Karpas-422 (cell line): ENCODE results near the gene RALGAPA2. TPM values are rescaled to one million over a fixed set of nuclear protein-coding genes. Genes with fewer than 3 reads are reported as not detected.

ENCODE experiments used
- DNase-seq: peaks from one replicate; pipeline ENCODE4 v3.0.0-alpha.2; 2015
- H2AFZ ChIP-seq: fragments of 200-600 bp; sonication (generic); 2 replicates; pipeline ENCODE4 v1.6.1; 2014; ENCODE audit warnings: antibody characterized with exemption, low read length, mixed read lengths
- H3K27ac ChIP-seq: fragments of 200-600 bp; sonication (generic); 2 replicates; pipeline ENCODE4 v1.5.1; 2014; ENCODE audit warnings: mild to moderate bottlenecking, low read length, moderate library complexity
- H3K27me3 ChIP-seq: fragments of 200-600 bp; sonication (generic); 2 replicates; pipeline ENCODE4 v1.6.1; 2014; ENCODE audit warnings: low read length, mixed read lengths
- H3K36me3 ChIP-seq: fragments of 200-600 bp; sonication (generic); 2 replicates; pipeline ENCODE4 v1.6.1; 2014; ENCODE audit warnings: low read length, mixed read lengths; ENCODE audit not compliant: insufficient read depth
- H3K4me1 ChIP-seq: fragments of 200-600 bp; sonication (generic); 2 replicates; pipeline ENCODE4 v1.6.1; 2014; ENCODE audit warnings: mild to moderate bottlenecking, low read length, mixed read lengths
- H3K4me2 ChIP-seq: fragments of 200-600 bp; sonication (generic); 2 replicates; pipeline ENCODE4 v1.6.1; 2014; ENCODE audit warnings: low read length, low read depth, mild to moderate bottlenecking; ENCODE audit not compliant: poor library complexity, severe bottlenecking
- H3K4me3 ChIP-seq: fragments of 200-600 bp; sonication (generic); 2 replicates; pipeline ENCODE4 v1.5.1; 2014; ENCODE audit warnings: mild to moderate bottlenecking, antibody characterized with exemption, low read length, mixed read lengths
- H3K79me2 ChIP-seq: fragments of 200-600 bp; sonication (generic); 2 replicates; pipeline ENCODE4 v1.6.1; 2014; ENCODE audit warnings: mild to moderate bottlenecking, low read length, mixed read lengths
- H3K9ac ChIP-seq: fragments of 200-600 bp; sonication (generic); 2 replicates; pipeline ENCODE4 v1.6.0; 2014; ENCODE audit warnings: low read length
- H3K9me2 ChIP-seq: fragments of 200-600 bp; sonication (generic), shearing (Covaris generic); replicated peaks from 2 replicates; pipeline ENCODE4 v1.6.0; 2014; ENCODE audit warnings: mild to moderate bottlenecking, low read length, moderate library complexity; ENCODE audit not compliant: insufficient read depth
- H3K9me3 ChIP-seq: fragments of 300-700, 200-600 bp; sonication (generic); 2 replicates; pipeline ENCODE4 v1.6.1; 2014; ENCODE audit warnings: low read length, mixed read lengths
- H4K20me1 ChIP-seq: fragments of 200-600 bp; sonication (generic); 2 replicates; pipeline ENCODE4 v1.6.1; 2014; ENCODE audit warnings: mild to moderate bottlenecking, antibody characterized with exemption, low read length, low read depth; ENCODE audit not compliant: insufficient read depth
- total RNA-seq: library from RNA; depleted of rRNA; stranded (reverse); fragments of >200 nt; shearing (Covaris generic); gene quantifications from 2 replicates; pipeline ENCODE4 v1.2.3, GENCODE V29; 2014; ENCODE audit warnings: low replicate concordance

The RALGAPA2 gene
- total RNA-seq, 1 experiment from 2014 or later, result 6.3 TPM

DNA sequence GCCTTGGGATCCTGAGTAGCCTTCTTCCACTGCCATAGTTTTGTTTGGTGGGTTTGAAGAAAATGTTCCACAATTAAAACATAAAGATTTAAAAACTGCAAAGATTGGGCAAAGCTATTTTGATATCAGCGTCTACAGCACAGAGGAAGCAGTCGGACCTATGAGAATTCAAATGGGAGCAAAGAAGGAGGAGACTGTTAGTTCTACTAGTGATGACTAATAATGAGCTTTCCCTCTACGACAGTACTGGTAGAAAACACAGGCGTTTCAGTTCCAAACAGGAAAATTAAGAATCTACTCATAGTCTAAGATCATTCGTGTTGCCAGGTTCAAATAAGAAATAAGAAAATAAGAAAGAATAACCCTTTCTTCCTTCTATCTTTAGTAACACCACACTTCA lies 223.4 kb downstream of the RALGAPA2 start:
- no peaks in the 10 kb centered on the region for H3K9me2 ChIP-seq
- H3K4me1 ChIP-seq, result peaks cover 7% of the 10 kb centered on the region
- no peaks in the 10 kb centered on the region for H3K27me3 ChIP-seq
- H3K9ac ChIP-seq, result no peak overlapping the region
- H4K20me1 ChIP-seq, result no peaks in the 10 kb centered on the region
- no peak overlapping the region for H2AFZ ChIP-seq
- H3K27ac ChIP-seq, result no peak overlapping the region
- DNase-seq, result no peak
- H3K4me2 ChIP-seq, result no peak overlapping the region
- H3K79me2 ChIP-seq, result no peaks in the 10 kb centered on the region
- H3K9me3 ChIP-seq, result no peaks in the 10 kb centered on the region
- H3K4me3 ChIP-seq, result no peak overlapping the region
- no peaks in the 10 kb centered on the region for H3K36me3 ChIP-seq

DNA sequence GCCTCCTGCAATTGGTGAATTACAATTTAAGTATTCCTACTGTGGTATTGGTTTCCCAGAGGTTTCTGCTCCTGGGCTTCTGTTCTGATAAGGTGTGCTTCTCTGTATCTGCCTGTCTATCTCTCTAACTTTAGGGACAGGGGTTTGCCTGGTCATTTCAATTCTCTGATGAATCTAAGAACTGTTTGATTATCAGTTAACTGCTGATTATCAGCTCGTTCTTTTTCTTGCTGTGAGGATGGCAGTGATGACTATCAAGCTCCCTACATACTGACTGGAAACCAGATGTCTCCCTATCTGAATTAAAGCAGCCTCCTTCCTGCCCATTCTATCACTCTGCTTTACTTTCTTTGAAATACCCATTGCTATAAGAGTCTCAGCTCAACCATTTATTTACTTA lies 224.1 kb downstream of the RALGAPA2 start:
- no peaks in the 10 kb centered on the region for H3K9me2 ChIP-seq
- no peak overlapping the region for H3K9ac ChIP-seq
- no peaks in the 10 kb centered on the region for H3K9me3 ChIP-seq
- no peaks in the 10 kb centered on the region for H3K79me2 ChIP-seq
- H2AFZ ChIP-seq, result no peak overlapping the region
- no peak overlapping the region for H3K4me3 ChIP-seq
- no peaks in the 10 kb centered on the region for H4K20me1 ChIP-seq
- H3K4me1 ChIP-seq, result peaks cover 7% of the 10 kb centered on the region
- no peak overlapping the region for H3K27ac ChIP-seq
- no peaks in the 10 kb centered on the region for H3K27me3 ChIP-seq
- no peak overlapping the region for H3K4me2 ChIP-seq
- no peak for DNase-seq
- H3K36me3 ChIP-seq, result no peaks in the 10 kb centered on the region

DNA sequence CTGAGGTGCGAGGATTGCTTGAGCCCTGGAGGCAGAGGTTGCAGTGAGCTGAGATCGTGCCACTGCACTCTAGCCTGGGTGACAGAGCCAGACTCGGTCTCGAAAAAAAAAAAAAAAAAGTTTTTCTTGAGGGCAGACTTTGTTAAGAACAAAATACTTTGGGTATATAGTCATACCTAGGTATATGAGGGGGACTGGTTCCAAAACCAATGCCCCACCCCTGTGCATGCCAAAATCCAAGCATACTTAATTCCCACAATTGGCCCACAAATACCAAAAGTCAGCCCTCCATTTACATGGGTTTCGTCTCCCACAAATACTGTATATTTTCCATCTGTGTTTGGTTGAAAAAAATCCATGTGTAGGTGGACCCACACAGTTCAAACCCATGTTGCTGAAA lies 224.6 kb downstream of the RALGAPA2 start:
- Histone ChIP-seq H3K9me3 (no peaks in the 10 kb centered on the region), H3K27me3 (no peaks in the 10 kb centered on the region), H3K4me1 (peaks cover 7% of the 10 kb centered on the region), H3K4me2 (no peak overlapping the region), H3K79me2 (no peaks in the 10 kb centered on the region), H4K20me1 (no peaks in the 10 kb centered on the region), H3K9ac (no peak overlapping the region), H3K4me3 (no peak overlapping the region), H3K9me2 (no peaks in the 10 kb centered on the region), H2AFZ (no peak overlapping the region), H3K36me3 (no peaks in the 10 kb centered on the region), H3K27ac (no peak overlapping the region)
- DNase-seq, result no peak

DNA sequence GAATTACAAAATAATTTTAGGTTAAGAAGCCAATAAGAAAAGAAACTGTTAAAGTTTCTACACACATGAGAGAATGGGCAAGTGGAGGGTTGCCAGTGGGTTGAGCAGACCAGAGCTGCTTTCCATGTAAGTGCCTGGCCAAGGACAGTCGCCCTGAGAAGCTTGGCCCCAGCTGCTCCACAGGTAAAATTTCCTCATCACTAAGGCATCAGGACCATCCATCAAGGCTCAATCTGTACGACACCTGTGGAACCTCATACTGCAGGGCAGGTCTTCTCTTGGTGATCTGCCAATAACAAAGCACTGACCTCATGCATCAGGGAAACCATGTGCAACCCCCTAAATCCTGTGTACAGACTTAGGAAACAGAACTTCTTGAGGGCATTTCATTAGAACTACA lies 229.1 kb downstream of the RALGAPA2 start:
- Histone ChIP-seq H3K9me2 (no peaks in the 10 kb centered on the region), H3K36me3 (no peaks in the 10 kb centered on the region), H3K4me2 (no peak overlapping the region), H3K9ac (no peak overlapping the region), H3K27me3 (no peaks in the 10 kb centered on the region), H3K9me3 (no peaks in the 10 kb centered on the region), H3K27ac (no peak overlapping the region), H3K4me3 (no peak overlapping the region), H3K4me1 (no peaks in the 10 kb centered on the region), H3K79me2 (no peaks in the 10 kb centered on the region), H2AFZ (no peak overlapping the region), H4K20me1 (no peaks in the 10 kb centered on the region)
- DNase-seq, result no peak

DNA sequence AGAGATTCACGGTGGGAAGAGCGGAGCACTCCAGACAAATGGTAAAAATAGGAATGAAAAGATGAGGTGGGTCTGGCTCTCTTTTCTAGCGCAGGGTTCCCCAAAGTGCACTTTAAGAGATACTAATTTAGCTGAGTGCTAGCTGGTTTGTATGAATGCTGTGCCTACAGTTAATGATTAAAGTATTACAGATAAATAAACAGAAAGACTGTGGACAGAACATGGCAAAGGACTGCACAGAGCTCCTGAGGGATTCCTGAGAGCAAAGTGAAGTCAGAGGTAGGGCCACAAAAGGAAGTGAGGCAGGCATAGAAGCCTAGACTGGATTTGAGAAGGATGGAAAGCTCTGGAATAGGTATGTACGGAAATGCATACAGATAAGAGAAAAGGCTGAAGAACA lies 230.0 kb downstream of the RALGAPA2 start:
- H3K27me3 ChIP-seq, result no peaks in the 10 kb centered on the region
- H3K36me3 ChIP-seq, result no peaks in the 10 kb centered on the region
- H3K4me1 ChIP-seq, result no peaks in the 10 kb centered on the region
- H3K9ac ChIP-seq, result no peak overlapping the region
- H3K79me2 ChIP-seq, result no peaks in the 10 kb centered on the region
- no peak overlapping the region for H3K4me3 ChIP-seq
- DNase-seq, result no peak
- no peak overlapping the region for H3K4me2 ChIP-seq
- H4K20me1 ChIP-seq, result no peaks in the 10 kb centered on the region
- no peaks in the 10 kb centered on the region for H3K9me2 ChIP-seq
- H3K27ac ChIP-seq, result no peak overlapping the region
- H2AFZ ChIP-seq, result no peak overlapping the region
- no peaks in the 10 kb centered on the region for H3K9me3 ChIP-seq

DNA sequence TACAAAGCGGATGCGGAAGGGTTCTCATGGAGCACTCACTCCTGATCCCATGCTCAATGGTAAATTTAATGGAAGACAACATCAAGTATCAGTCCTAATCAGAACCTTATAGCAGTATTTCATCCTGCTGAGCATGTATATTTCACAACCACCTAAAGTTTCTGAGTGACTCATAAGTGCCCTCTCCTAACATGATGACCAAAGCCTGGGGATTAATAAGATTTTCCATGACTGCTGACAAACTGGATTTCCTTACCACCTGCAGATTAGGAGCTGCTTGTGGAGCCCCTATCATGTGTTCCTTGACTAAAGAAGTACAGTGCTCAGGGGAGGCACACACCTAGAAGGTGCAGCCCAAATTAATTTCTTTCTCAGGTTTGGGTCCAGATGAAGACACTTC lies 231.8 kb downstream of the RALGAPA2 start:
- H3K36me3 ChIP-seq, result no peaks in the 10 kb centered on the region
- no peak for DNase-seq
- no peak overlapping the region for H3K4me3 ChIP-seq
- H3K9me2 ChIP-seq, result no peaks in the 10 kb centered on the region
- no peaks in the 10 kb centered on the region for H3K4me1 ChIP-seq
- H3K79me2 ChIP-seq, result no peaks in the 10 kb centered on the region
- H3K4me2 ChIP-seq, result no peak overlapping the region
- no peak overlapping the region for H2AFZ ChIP-seq
- H3K9ac ChIP-seq, result no peak overlapping the region
- H3K27ac ChIP-seq, result no peak overlapping the region
- no peaks in the 10 kb centered on the region for H4K20me1 ChIP-seq
- no peaks in the 10 kb centered on the region for H3K27me3 ChIP-seq
- H3K9me3 ChIP-seq, result no peaks in the 10 kb centered on the region

DNA sequence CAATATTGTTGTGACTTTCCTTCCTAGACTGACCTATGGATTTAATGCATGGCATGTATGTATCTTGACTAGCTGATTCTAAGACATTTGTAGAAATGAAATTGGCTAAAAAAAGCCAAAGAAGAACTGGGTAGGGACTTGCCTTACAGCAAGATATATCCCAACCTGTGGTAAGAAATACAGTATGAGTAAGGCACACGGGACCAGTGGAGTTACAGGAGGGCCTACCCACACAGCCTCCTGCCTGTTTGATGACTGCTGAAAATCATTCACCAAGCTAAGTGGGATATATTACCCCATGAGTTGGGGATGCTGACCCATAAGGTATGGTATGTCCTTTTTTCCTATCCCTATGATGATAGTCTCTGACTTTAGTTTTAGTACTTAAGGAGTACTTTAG lies 232.3 kb downstream of the RALGAPA2 start:
- Histone ChIP-seq H4K20me1 (no peaks in the 10 kb centered on the region), H3K4me2 (no peak overlapping the region), H3K4me1 (no peaks in the 10 kb centered on the region), H3K27me3 (no peaks in the 10 kb centered on the region), H3K9me3 (no peaks in the 10 kb centered on the region), H2AFZ (no peak overlapping the region), H3K4me3 (no peak overlapping the region), H3K36me3 (no peaks in the 10 kb centered on the region), H3K79me2 (no peaks in the 10 kb centered on the region), H3K27ac (no peak overlapping the region), H3K9me2 (no peaks in the 10 kb centered on the region), H3K9ac (no peak overlapping the region)
- no peak for DNase-seq

DNA sequence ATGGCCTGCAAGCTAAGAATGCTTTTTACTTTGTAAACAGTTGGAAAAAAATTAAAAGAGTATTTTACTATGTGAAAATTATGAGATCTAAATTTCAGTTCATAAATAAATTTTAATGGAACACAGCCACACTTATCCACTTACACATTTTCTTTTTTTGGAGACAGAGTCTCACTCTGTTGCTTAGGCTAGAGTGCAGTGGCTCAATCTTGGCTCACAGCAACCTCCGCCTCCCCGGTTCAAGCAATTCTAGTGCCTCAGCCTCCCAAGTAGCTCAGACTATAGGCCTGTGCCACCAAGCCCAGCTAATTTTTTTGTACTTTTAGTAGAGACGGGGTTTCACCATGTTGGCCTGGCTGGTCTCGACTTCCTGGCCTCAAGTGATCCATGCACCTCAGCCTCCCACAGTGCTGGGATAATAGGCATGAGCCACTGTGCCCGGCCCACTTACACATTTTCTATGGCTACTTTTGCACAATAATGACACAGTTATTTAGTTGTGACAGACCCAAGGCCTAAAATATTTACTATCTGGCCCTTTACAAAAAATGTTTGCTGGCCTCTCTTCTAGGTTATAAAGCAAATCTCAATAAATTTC lies 234.9 kb downstream of the RALGAPA2 start:
- Histone ChIP-seq H3K9ac (no peak overlapping the region), H3K9me3 (no peaks in the 10 kb centered on the region), H3K4me3 (no peak overlapping the region), H3K36me3 (no peaks in the 10 kb centered on the region), H3K27me3 (no peaks in the 10 kb centered on the region), H3K4me2 (no peak overlapping the region), H3K27ac (no peak overlapping the region), H3K9me2 (no peaks in the 10 kb centered on the region), H3K79me2 (no peaks in the 10 kb centered on the region), H2AFZ (no peak overlapping the region), H4K20me1 (no peaks in the 10 kb centered on the region), H3K4me1 (no peaks in the 10 kb centered on the region)
- no peak for DNase-seq

DNA sequence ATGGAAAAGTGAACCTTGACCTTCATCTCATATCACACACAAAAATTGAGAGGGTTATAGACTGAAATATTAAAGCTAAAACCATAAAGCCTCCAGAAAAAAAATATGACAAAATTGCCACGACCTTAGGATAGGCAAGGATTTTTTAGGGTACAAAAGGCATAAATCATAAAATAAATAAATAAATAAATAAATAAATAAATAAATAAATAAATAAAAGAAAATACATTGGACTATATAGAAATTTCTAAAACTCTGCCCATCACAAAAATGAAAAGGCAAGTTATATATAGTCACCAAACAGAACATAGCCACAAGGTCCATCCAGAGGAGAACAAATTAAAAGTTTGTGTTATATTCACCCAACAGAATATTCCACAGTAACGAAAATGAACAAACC lies 235.9 kb downstream of the RALGAPA2 start:
- H2AFZ ChIP-seq, result no peak overlapping the region
- no peaks in the 10 kb centered on the region for H3K36me3 ChIP-seq
- H3K9ac ChIP-seq, result no peak overlapping the region
- H3K4me3 ChIP-seq, result no peak overlapping the region
- no peaks in the 10 kb centered on the region for H3K4me1 ChIP-seq
- H3K4me2 ChIP-seq, result no peak overlapping the region
- no peaks in the 10 kb centered on the region for H3K9me3 ChIP-seq
- no peak for DNase-seq
- H3K27ac ChIP-seq, result no peak overlapping the region
- H4K20me1 ChIP-seq, result no peaks in the 10 kb centered on the region
- no peaks in the 10 kb centered on the region for H3K79me2 ChIP-seq
- H3K9me2 ChIP-seq, result no peaks in the 10 kb centered on the region
- H3K27me3 ChIP-seq, result no peaks in the 10 kb centered on the region
